ENCODE data around the gene AP4B1. TPM values are rescaled to one million over a fixed set of nuclear protein-coding genes. Genes with fewer than 3 reads are reported as not detected.

Gene AP4B1
- total and polyA plus RNA-seq, 2 of the 13 experiments (the other 11 are each of a cell fraction or from before 2014, with no cell fraction given) = 8.5 to 12.0 TPM

DNA sequence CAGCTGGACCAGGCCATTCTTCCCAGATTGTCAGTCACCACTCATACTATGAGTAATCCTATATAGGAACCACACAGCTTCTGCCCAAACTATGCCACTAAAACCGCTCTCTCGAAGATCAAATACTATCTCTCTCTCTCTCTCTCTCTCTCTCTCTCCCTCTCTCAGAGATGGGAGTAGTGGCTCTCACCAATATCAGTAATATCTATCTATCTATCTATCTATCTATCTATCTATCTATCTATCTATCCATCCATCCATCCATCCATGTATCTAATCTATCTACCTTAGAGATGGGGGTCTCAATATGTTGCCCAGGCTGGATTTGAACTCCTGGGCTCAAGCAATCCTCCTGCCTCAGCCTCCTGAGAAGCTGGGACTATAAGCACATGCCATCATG is 19.9 kb upstream of the AP4B1 start (continued):
- TF ChIP-seq ZC3H13 (CRISPR knock-in tag; IDR thresholded peaks at IDR 0.05) (no peak), ZNF780A (CRISPR knock-in tag; IDR thresholded peaks at IDR 0.05) (no peak), HOXA3 (CRISPR knock-in tag; IDR thresholded peaks at IDR 0.05) (no peak), RFX3 (CRISPR knock-in tag; IDR thresholded peaks at IDR 0.05) (no peak), ZNF546 (CRISPR knock-in tag; conservative IDR thresholded peaks at IDR 0.05) (no peak), TAF1 (CRISPR knock-in tag; IDR thresholded peaks at IDR 0.05) (no peak)
- TF ChIP-seq, protein P1, sequence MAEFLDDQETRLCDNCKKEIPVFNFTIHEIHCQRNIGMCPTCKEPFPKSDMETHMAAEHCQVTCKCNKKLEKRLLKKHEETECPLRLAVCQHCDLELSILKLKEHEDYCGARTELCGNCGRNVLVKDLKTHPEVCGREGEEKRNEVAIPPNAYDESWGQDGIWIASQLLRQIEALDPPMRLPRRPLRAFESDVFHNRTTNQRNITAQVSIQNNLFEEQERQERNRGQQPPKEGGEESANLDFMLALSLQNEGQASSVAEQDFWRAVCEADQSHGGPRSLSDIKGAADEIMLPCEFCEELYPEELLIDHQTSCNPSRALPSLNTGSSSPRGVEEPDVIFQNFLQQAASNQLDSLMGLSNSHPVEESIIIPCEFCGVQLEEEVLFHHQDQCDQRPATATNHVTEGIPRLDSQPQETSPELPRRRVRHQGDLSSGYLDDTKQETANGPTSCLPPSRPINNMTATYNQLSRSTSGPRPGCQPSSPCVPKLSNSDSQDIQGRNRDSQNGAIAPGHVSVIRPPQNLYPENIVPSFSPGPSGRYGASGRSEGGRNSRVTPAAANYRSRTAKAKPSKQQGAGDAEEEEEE (CRISPR knock-in tag; IDR thresholded peaks at IDR 0.05; ENCODE audit: borderline replicate concordance) = no peak

DNA sequence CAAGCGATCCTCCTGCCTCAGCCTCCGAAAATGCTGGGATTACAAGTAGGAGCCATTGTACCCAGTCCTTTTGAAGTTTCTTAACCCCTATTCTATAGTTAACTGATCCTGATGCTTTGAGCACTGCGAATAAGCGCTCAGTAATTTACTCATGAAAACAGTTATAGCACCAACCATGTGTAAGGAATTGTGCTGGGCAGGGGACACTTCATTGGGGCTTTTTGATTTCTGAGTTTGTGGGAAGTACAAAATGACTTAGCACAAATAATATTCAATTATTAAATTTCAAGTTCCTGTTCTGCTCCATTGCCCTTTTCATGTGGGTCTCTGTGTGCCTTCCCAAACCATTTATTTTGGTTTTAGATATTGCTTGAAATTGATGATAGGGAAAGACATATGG is 18.4 kb upstream of the AP4B1 start:
- WGBS (ENCODE audit: low lambda C conversion rate) = 80% methylated on average over 4 of the region's 4 CpGs
- TF ChIP-seq ZZZ3 (CRISPR knock-in tag; IDR thresholded peaks at IDR 0.05; ENCODE audit: borderline replicate concordance) = no peak
- TF ChIP-seq, protein P2, sequence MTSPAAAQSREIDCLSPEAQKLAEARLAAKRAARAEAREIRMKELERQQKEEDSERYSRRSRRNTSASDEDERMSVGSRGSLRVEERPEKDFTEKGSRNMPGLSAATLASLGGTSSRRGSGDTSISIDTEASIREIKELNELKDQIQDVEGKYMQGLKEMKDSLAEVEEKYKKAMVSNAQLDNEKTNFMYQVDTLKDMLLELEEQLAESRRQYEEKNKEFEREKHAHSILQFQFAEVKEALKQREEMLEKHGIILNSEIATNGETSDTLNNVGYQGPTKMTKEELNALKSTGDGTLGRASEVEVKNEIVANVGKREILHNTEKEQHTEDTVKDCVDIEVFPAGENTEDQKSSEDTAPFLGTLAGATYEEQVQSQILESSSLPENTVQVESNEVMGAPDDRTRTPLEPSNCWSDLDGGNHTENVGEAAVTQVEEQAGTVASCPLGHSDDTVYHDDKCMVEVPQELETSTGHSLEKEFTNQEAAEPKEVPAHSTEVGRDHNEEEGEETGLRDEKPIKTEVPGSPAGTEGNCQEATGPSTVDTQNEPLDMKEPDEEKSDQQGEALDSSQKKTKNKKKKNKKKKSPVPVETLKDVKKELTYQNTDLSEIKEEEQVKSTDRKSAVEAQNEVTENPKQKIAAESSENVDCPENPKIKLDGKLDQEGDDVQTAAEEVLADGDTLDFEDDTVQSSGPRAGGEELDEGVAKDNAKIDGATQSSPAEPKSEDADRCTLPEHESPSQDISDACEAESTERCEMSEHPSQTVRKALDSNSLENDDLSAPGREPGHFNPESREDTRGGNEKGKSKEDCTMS (CRISPR knock-in tag; conservative IDR thresholded peaks at IDR 0.05) = no peak
- no peak for TF ChIP-seq HOXD1 (CRISPR knock-in tag; IDR thresholded peaks at IDR 0.05)
- TF ChIP-seq NR1H2 (CRISPR knock-in tag; IDR thresholded peaks at IDR 0.05; ENCODE audit: borderline replicate concordance, low read depth) = no peak
- TF ChIP-seq ZNF614 (CRISPR knock-in tag; IDR thresholded peaks at IDR 0.05; ENCODE audit: borderline replicate concordance) = no peak
- no peak for TF ChIP-seq MAZ (IDR thresholded peaks at IDR 0.05; ENCODE audit: borderline replicate concordance, low read depth, low read length)
- no peak for TF ChIP-seq MAZ (CRISPR knock-in tag; IDR thresholded peaks at IDR 0.05; ENCODE audit: low read depth)
- TF ChIP-seq ZNF790 (CRISPR knock-in tag; IDR thresholded peaks at IDR 0.05; ENCODE audit: borderline replicate concordance) = no peak
- TF ChIP-seq NFYB (CRISPR knock-in tag; IDR thresholded peaks at IDR 0.05) = no peak
- no peak for TF ChIP-seq CENPT (CRISPR knock-in tag; IDR thresholded peaks at IDR 0.05; ENCODE audit: low read depth)
- no peak for TF ChIP-seq CCDC6 (CRISPR knock-in tag; IDR thresholded peaks at IDR 0.05)
- no peak for TF ChIP-seq MED1 (CRISPR knock-in tag; IDR thresholded peaks at IDR 0.05)
- TF ChIP-seq ZNF160 (CRISPR knock-in tag; IDR thresholded peaks at IDR 0.05) = no peak
- TF ChIP-seq ZNF761 (CRISPR knock-in tag; conservative IDR thresholded peaks at IDR 0.05) = no peak
- no peak for DNase-seq (ENCODE audit: low spot score)
- no peak for FAIRE-seq
- no TSS peak for BruUV-seq (replicated peaks)
- intact Hi-C loops (cut with micrococcal nuclease; ENCODE audit: unreplicated experiment) = no loop called here
- no peak for ATAC-seq
- Histone ChIP-seq H3K27ac (ENCODE audit: extremely low read length, insufficient read depth, low read length) (no peak overlapping the region), H3K27me3 (ENCODE audit: control insufficient read depth in 1 of 2, insufficient read depth in 2 of 2, low read length in 2 of 2) (peaks cover 0 to 2% of the 10 kb centered on the region in 2 experiments; a peak in 1 of 5 replicates), H3K36me3 (replicated peaks in 1 of 2; ENCODE audit: control insufficient read depth in 1 of 2, insufficient read depth in 2 of 2, low read length in 2 of 2) (no peaks in the 10 kb centered on the region), H3K4me3 (replicated peaks in 1 of 3; ENCODE audit: insufficient read depth in 1 of 3, low read depth in 2 of 3, low read length in 3 of 3) (no peak overlapping the region), H3K4me2 (ENCODE audit: low read depth, low read length) (no peak overlapping the region), H3K9ac (ENCODE audit: insufficient read depth, low read depth, low read length) (no peak overlapping the region), H4K20me1 (ENCODE audit: insufficient read depth, low read length) (no peaks in the 10 kb centered on the region), H3K4me1 (ENCODE audit: insufficient read depth, low read length) (peaks cover 18% of the 10 kb centered on the region), H3K9me3 (ENCODE audit: low read length) (no peaks in the 10 kb centered on the region), H2AFZ (ENCODE audit: low read length) (no peak overlapping the region), H3K79me2 (ENCODE audit: insufficient read depth, low read length) (no peaks in the 10 kb centered on the region)
- in situ Hi-C loops (cut with HindIII; ENCODE audit: extremely low pct_ligation_motif_present, low pct_unique_long_range_greater_than_20kb) = no loop called here
- ChIA-PET POLR2A (no interaction called here), CTCF (ENCODE audit: low intra/inter-chr PET ratio, low total read pairs) (no interaction called here)

Measured in HepG2 (cell line).